Activated CD4-positive, alpha-beta T cell treated with anti-CD3 and anti-CD28 coated beads, Interleukin-2, amount 50 U/mL, for 1 hour (primary cell): Measurements from ENCODE around the gene CRYM.

Experiments used
- DNase-seq: peaks from one replicate; pipeline ENCODE4 v3.0.0-alpha.2; 2020

Gene CRYM

GRCh38 chr16:21242756-21243155, 35.3 kb downstream of the CRYM start:
- no peak for DNase-seq

- no peak for DNase-seq
These were observed 38.4 kb downstream of the CRYM start for GRCh38 chr16:21239646-21240045.

- DNase-seq, result no peak
These were observed 41.3 kb downstream of the CRYM start for GRCh38 chr16:21236831-21237230.

GRCh38 chr16:21235199-21235585, 42.9 kb downstream of the CRYM start:
- DNase-seq, result no peak

GRCh38 chr16:21233521-21234150, 44.5 kb downstream of the CRYM start, which contains the start of gene ANKS4B:
Gene ANKS4B (plus strand): TSS chr16:21233699. CDS start chr16:21233738, 39 bp downstream.
- no peak for DNase-seq

- DNase-seq, result no peak
These were observed 45.0 kb downstream of the CRYM start for GRCh38 chr16:21233045-21233520.

GRCh38 chr16:21228361-21228872, 49.7 kb downstream of the CRYM start:
- no peak for DNase-seq

- no peak for DNase-seq
These were observed 50.2 kb downstream of the CRYM start for GRCh38 chr16:21227866-21228265.

GRCh38 chr16:21226749-21227148, 51.3 kb downstream of the CRYM start:
- no peak for DNase-seq

- DNase-seq, result no peak
These were observed 53.3 kb downstream of the CRYM start for GRCh38 chr16:21224800-21225199.

- DNase-seq, result no peak
These were observed 54.3 kb downstream of the CRYM start for GRCh38 chr16:21223787-21224186.

GRCh38 chr16:21222495-21223337, 55.4 kb downstream of the CRYM start:
- no peak for DNase-seq

GRCh38 chr16:21219551-21219950, 58.5 kb downstream of the CRYM start:
- DNase-seq, result no peak

- no peak for DNase-seq
These were observed 59.9 kb downstream of the CRYM start for GRCh38 chr16:21218153-21218552.

- no peak for DNase-seq
These were observed 61.0 kb downstream of the CRYM start for GRCh38 chr16:21217121-21217520.

- no peak for DNase-seq
These were observed 64.0 kb downstream of the CRYM start for GRCh38 chr16:21214086-21214485.

- no peak for DNase-seq
These were observed 66.6 kb downstream of the CRYM start, which contains the start of gene ZP2 for GRCh38 chr16:21211486-21211885. Gene ZP2 (minus strand): TSS chr16:21211574. CDS start chr16:21211547, 27 bp downstream.
